ENCODE measurements around the gene SLIT1.

GRCh38 chr10:97179311-97179710 is 6.4 kb downstream of the SLIT1 start:
- no peak for TF ChIP-seq CTCF (IDR thresholded peaks at IDR 0.05; ENCODE audit: low read length)
- TF ChIP-seq EZH2 (IDR thresholded peaks at IDR 0.05; ENCODE audit: borderline replicate concordance, low read length), result no peak
